Prostate gland (tissue), 2 donors: ENCODE data around the gene ZNF547. TPM values are rescaled to one million over a fixed set of nuclear protein-coding genes. Genes with fewer than 3 reads are reported as not detected.
A peak's percentile ranks its signal among the peaks of the same experiment; 100 is the strongest.

Experiments used
- DNase-seq: peaks from one replicate; pipeline ENCODE4 v3.0.0-alpha.2; 2019; ENCODE audit warnings: low spot score
- H3K27ac ChIP-seq, 2 donors: fragments of 200-600 bp; sonication (generic); 2 replicates each; pipeline ENCODE4 v1.5.1; 2017 to 2019
- H3K27me3 ChIP-seq: fragments of 200-600 bp; sonication (generic); replicated peaks from 2 replicates; pipeline ENCODE4 v1.5.1; 2019; ENCODE audit not compliant: insufficient read depth
- H3K36me3 ChIP-seq, 2 donors: fragments of 200-600 bp; sonication (generic); 1 replicate in 1 of 2; 2 replicates in 1 of 2; pipeline versions ENCODE4 v1.5.1 to v1.8.1; 2017 to 2019
- H3K4me1 ChIP-seq: fragments of 200-600 bp; sonication (generic); replicated peaks from 2 replicates; pipeline ENCODE4 v1.5.1; 2019
- H3K4me3 ChIP-seq, 2 donors: fragments of 200-600 bp; sonication (generic); 2 replicates each; pipeline ENCODE4 v1.5.1; 2017 to 2019
- H3K9me3 ChIP-seq: fragments of 200-600 bp; sonication (generic); 2 replicates; pipeline ENCODE4 v1.5.1; 2017
- POLR2A ChIP-seq: fragments of 450-650 bp; IDR thresholded peaks from one replicate; pipeline ENCODE4 v1.6.1; 2016; ENCODE audit warnings: antibody characterized with exemption, mild to moderate bottlenecking
- POLR2AphosphoS5 ChIP-seq: sonication (generic); formaldehyde crosslinking; IDR thresholded peaks from one replicate; pipeline ENCODE4 v1.6.1; 2017; ENCODE audit warnings: antibody characterized with exemption
- WGBS: methylation state at CpG from one replicate; pipeline ENCODE4 v1.1.5; 2018; 5-methylcytosine and 5-hydroxymethylcytosine counted together
- intact Hi-C: fragments of 100-400 bp; cut with DNase I; formaldehyde crosslinking; loops from one replicate; pipeline ENCODE4 v1.14.2; 2022
- total RNA-seq, 2 donors: library from RNA; depleted of rRNA; stranded (reverse); fragments of >200 nt; gene quantifications; one replicate each; pipeline ENCODE4 v1.1.0, GENCODE V29; 2016
- TF ChIP-seq, protein P1 (sequence below), 4 experiments: fragments of 200-600 bp in 2 of 4; fragments of 450-650 bp in 2 of 4; sonication (generic) in 2 of 4; IDR thresholded peaks; 1 replicate in 3 of 4; 2 replicates in 1 of 4; pipeline ENCODE4 v1.5.1; 2016 to 2019; ENCODE audit warnings: antibody characterized with exemption in 4 of 4, mild to moderate bottlenecking in 2 of 4, moderate library complexity in 2 of 4

Gene ZNF547
- total RNA-seq, 2 donors from 2014 or later = 4.3 to 8.2 TPM

DNA sequence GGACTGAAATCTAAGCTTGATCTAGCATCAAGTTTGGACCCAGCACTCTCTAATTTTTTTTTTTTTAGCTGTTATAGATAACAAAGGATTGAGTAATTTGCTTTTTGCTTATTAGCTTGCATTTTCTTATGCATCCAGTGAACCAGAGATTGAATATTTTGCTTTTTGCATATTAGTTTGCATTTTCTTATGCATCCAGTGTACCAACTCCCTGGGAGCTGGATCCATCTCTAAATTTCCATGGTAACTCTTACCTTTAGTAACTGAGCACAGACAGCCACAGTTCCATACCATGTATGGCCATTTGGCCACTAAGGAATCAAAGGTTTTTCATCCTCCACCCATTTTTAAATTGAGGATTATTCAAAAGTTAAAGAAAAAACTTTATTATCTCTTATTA lies 17.6 kb downstream of the ZNF547 start:
- peaks cover 10 to 13% of the 10 kb centered on the region in 2 donors for H3K36me3 ChIP-seq
- H3K9me3 ChIP-seq = no peaks in the 10 kb centered on the region
- intact Hi-C loops = no loop called here
- H3K27me3 ChIP-seq = no peaks in the 10 kb centered on the region
- no peaks in the 10 kb centered on the region for H3K4me1 ChIP-seq
- no peak overlapping the region for H3K27ac ChIP-seq
- no peak overlapping the region for H3K4me3 ChIP-seq
- TF ChIP-seq, protein P1, sequence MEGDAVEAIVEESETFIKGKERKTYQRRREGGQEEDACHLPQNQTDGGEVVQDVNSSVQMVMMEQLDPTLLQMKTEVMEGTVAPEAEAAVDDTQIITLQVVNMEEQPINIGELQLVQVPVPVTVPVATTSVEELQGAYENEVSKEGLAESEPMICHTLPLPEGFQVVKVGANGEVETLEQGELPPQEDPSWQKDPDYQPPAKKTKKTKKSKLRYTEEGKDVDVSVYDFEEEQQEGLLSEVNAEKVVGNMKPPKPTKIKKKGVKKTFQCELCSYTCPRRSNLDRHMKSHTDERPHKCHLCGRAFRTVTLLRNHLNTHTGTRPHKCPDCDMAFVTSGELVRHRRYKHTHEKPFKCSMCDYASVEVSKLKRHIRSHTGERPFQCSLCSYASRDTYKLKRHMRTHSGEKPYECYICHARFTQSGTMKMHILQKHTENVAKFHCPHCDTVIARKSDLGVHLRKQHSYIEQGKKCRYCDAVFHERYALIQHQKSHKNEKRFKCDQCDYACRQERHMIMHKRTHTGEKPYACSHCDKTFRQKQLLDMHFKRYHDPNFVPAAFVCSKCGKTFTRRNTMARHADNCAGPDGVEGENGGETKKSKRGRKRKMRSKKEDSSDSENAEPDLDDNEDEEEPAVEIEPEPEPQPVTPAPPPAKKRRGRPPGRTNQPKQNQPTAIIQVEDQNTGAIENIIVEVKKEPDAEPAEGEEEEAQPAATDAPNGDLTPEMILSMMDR (IDR thresholded peaks at IDR 0.05) = no peak
- no peak for TF ChIP-seq POLR2AphosphoS5
- DNase-seq = no peak

DNA sequence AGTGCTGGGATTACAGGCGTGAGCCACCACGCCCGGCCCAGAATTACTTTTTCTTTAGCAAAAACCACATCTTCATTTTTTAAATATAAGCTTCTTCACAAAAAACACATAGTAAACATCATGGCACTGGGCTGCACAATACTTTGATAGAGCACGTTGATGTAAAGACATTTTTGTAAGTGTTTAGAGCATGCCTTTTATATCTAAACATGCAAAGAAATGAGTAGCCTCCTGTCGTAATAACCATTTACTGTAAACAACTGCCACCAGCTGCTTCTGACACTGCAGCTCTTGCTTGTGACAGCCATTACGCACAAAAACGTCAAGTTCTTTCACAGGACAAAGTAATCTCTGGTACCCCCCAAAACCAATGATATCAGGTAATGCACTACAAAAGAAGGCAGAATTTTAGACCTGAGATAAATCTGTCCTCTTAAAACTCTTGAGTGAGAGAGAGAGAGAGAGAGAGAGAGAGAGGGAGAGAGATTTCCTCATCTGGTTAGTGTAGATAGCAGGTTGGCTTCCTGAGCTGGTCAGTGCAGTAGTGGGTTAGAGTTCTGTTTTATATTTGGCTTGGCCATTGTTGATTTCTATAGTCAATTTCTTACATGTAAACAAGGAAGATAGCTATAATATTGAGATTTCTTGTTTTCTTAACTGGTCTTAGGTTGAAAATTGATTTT lies 19.6 kb downstream of the ZNF547 start:
- Histone ChIP-seq H3K36me3 (peaks cover under 1 to 2% of the 10 kb centered on the region in 2 donors), H3K27me3 (no peaks in the 10 kb centered on the region), H3K27ac (no peak overlapping the region), H3K4me1 (no peaks in the 10 kb centered on the region), H3K9me3 (no peaks in the 10 kb centered on the region), H3K4me3 (no peak overlapping the region)
- TF ChIP-seq POLR2A = no peak
- no peak for TF ChIP-seq POLR2AphosphoS5
- TF ChIP-seq, protein P1 (IDR thresholded peaks at IDR 0.05) = no peak
- 83% methylated on average over 7 of the region's 7 CpGs for WGBS
- DNase-seq = no peak
- intact Hi-C loops = no loop called here

DNA sequence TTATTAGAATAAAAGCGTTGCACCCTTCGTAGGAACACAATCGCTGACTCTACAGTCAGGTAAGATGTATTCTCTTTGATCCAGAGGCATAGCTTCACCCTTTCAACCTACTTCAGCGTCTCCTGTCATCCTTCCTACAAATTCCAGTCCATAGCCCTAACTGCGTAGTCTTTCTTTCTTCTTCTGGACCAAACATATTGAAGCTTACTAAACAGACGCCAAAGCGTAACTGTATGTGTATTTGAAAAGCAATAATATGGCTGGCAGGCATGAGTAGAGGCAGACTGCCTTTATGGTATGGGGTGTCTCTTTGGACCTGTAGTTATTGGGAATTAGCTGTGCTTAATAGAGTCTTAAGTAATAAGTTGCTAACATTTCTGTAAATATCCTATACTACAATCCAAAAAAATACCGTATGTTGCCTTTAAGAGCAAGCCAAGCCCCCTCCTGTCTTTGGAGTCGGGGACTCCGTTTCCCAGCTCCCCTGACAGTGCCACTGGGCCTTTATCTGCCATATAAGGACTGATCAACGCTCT lies 25.9 kb downstream of the ZNF547 start:
- Histone ChIP-seq H3K9me3 (no peaks in the 10 kb centered on the region), H3K27ac (peak overlapping the region; percentile 86 to 91), H3K36me3 (no peaks in the 10 kb centered on the region), H3K27me3 (no peaks in the 10 kb centered on the region), H3K4me1 (no peaks in the 10 kb centered on the region), H3K4me3 (peak overlapping the region; percentile 62 to 75)
- TF ChIP-seq POLR2AphosphoS5 = no peak
- no peak for TF ChIP-seq POLR2A
- TF ChIP-seq, protein P1 (IDR thresholded peaks at IDR 0.05) = no peak
- intact Hi-C loops = no loop called here
- WGBS = 57% methylated on average over 11 of the region's 11 CpGs
- no peak for DNase-seq

DNA sequence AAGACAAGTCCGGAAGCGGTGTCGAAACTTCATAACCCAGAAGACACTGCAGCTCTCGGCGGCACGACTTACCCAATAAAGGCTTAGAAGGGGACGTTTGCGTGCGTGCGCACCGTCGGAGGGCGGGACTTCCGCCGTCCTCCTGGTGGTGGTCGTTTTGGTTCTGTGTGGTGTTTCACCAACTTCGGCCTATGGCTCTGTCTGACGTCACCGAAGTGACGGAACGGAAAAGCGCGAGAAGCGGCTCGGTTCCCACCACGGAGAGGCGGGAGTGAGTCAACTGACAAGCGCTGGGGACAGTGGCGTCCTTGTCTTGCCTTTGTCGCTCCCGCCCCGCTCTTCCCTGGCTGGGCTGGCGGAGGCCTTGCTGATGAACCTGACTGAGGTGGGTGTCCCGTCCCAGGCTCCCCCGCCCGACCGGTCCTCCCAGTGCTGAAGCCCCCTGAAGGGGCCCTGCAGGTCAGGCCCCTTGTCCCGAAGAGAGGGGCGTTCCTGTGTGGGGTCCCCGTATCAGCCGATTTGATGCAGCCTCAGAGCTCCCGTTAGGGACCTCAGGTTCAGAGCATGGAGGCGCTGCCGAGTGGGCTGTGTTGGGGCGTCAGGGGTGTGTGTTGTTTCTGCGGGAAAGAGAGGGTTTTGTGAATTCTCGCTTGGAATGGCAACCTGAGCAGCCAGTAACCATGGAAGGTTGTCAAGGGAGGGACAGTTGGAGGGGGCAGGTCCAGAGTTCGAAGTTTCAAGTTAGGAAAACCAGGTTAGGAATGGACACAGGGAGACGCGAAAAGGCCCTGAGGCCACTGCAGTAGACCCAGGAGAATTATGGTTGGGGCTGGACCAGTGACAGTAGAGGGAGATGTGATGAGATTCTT lies 26.6 kb downstream of the ZNF547 start, which contains the start of gene ZNF548:
TSS of gene ZNF548 (plus strand) at position 125 of the 869 bp plus-strand sequence. CDS start at position 371, 246 bp downstream.
- H3K4me1 ChIP-seq = no peaks in the 10 kb centered on the region
- no peaks in the 10 kb centered on the region for H3K27me3 ChIP-seq
- under 1% methylated on average over 45 of the region's 50 CpGs for WGBS
- DNase-seq = peak; percentile 95
- peak within 1 kb of the TSS; percentile 86 to 91 for H3K27ac ChIP-seq
- TF ChIP-seq POLR2AphosphoS5 (peak; percentile 99), POLR2A (peak; percentile 41)
- TF ChIP-seq, protein P1 (IDR thresholded peaks at IDR 0.05) = peak in 2 of 4 experiments; percentile 51 to 70
- no peaks in the 10 kb centered on the region for H3K36me3 ChIP-seq
- peak within 1 kb of the TSS; percentile 62 to 75 for H3K4me3 ChIP-seq
- H3K9me3 ChIP-seq = no peaks in the 10 kb centered on the region
- intact Hi-C loops = no loop called here
